Colonic mucosa (tissue), 2 donors: Measurements from ENCODE around the gene OR6M1. TPM values are rescaled to one million over a fixed set of nuclear protein-coding genes. Genes with fewer than 3 reads are reported as not detected.

Experiments used
- total RNA-seq, 2 donors: library from RNA; stranded (reverse); fragmentation: NEBNext Ultra II Directional in 1 of 2; extraction: Animal tissue kit (Norgen Biotek cat#: 25700) in 1 of 2; gene quantifications; one replicate each; pipeline ENCODE4 v1.2.1, GENCODE V29; 2021
- donor health status: DM: no; HTN: no; CAD: no.
- donor health status: DM: no; HTN: no; CAD: no.

Gene OR6M1
- total RNA-seq, 2 donors from 2014 or later: not detected

Other genes starting within 250 kb of the OR6M1 start
- gene SCN3B, start 151.7 kb downstream of the OR6M1 start, total RNA-seq: 1 to 10 TPM in 1 of 2 donors, under 1 TPM in 1; 0.30 to 1.2 TPM
- gene ZNF202, start 64.7 kb downstream of the OR6M1 start, total RNA-seq: 1 to 10 TPM; 7.4 to 8.5 TPM
- not detected for gene OR6X1, start 51.8 kb downstream of the OR6M1 start, total RNA-seq
- not detected for gene TMEM225, start 79.3 kb upstream of the OR6M1 start, total RNA-seq
- gene OR8D4, start 95.8 kb upstream of the OR6M1 start, total RNA-seq: 1 to 10 TPM in 1 of 2 donors, under 1 TPM in 1; 0.64 to 1.3 TPM
- 1 to 10 TPM in 1 of 2 donors, under 1 TPM in 1; 0.45 to 1.2 TPM for gene OR4D5, start 133.3 kb upstream of the OR6M1 start, total RNA-seq
- not detected for gene OR6T1, start 137.5 kb upstream of the OR6M1 start, total RNA-seq
- gene OR10S1, start 171.4 kb upstream of the OR6M1 start, total RNA-seq: not detected
- gene OR10G6, start 188.8 kb upstream of the OR6M1 start, total RNA-seq: not detected
- gene OR10G4, start 206.6 kb upstream of the OR6M1 start, total RNA-seq: under 1 TPM; 0.12 to 0.69 TPM
- under 1 TPM in 1 of 2 donors, not detected in 1; 0.32 TPM for gene OR10G9, start 216.7 kb upstream of the OR6M1 start, total RNA-seq
- gene OR10G8, start 220.4 kb upstream of the OR6M1 start, total RNA-seq: under 1 TPM in 1 of 2 donors, not detected in 1; 0.32 TPM
- gene OR10G7, start 235.0 kb upstream of the OR6M1 start, total RNA-seq: not detected